ENCODE results near the gene NRP1.

DNA sequence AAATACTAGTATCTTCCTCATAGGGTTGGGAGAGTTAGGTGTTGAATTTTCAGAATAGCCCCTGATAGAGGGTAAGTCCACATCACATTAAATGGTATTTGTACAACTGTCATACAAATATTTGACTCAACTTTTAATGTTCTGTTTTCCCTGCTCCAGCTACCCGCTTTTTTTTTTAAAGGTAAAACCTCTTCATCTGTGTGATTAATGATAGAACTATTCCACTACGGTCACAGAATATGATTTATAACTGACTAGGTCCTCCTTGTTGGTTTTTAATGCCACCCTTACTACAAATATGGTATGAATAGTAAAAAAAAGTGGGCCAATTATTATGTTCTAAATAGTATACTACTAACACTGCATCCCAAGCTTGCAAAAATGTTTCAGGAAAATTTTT is 15.6 kb upstream of the NRP1 start:
- TF ChIP-seq ZC3H10 (CRISPR knock-in tag; IDR thresholded peaks at IDR 0.05) (no peak), ARNTL (CRISPR knock-in tag; IDR thresholded peaks at IDR 0.05; ENCODE audit: borderline replicate concordance, low read depth) (no peak), BACH2 (CRISPR knock-in tag; IDR thresholded peaks at IDR 0.05; ENCODE audit: borderline replicate concordance) (no peak), CSDC2 (CRISPR knock-in tag; IDR thresholded peaks at IDR 0.05) (no peak)
- TF ChIP-seq, protein P1, sequence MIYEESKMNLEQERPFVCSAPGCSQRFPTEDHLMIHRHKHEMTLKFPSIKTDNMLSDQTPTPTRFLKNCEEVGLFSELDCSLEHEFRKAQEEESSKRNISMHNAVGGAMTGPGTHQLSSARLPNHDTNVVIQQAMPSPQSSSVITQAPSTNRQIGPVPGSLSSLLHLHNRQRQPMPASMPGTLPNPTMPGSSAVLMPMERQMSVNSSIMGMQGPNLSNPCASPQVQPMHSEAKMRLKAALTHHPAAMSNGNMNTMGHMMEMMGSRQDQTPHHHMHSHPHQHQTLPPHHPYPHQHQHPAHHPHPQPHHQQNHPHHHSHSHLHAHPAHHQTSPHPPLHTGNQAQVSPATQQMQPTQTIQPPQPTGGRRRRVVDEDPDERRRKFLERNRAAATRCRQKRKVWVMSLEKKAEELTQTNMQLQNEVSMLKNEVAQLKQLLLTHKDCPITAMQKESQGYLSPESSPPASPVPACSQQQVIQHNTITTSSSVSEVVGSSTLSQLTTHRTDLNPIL (CRISPR knock-in tag; IDR thresholded peaks at IDR 0.05; ENCODE audit: low read depth): no peak
- TF ChIP-seq, protein P2, sequence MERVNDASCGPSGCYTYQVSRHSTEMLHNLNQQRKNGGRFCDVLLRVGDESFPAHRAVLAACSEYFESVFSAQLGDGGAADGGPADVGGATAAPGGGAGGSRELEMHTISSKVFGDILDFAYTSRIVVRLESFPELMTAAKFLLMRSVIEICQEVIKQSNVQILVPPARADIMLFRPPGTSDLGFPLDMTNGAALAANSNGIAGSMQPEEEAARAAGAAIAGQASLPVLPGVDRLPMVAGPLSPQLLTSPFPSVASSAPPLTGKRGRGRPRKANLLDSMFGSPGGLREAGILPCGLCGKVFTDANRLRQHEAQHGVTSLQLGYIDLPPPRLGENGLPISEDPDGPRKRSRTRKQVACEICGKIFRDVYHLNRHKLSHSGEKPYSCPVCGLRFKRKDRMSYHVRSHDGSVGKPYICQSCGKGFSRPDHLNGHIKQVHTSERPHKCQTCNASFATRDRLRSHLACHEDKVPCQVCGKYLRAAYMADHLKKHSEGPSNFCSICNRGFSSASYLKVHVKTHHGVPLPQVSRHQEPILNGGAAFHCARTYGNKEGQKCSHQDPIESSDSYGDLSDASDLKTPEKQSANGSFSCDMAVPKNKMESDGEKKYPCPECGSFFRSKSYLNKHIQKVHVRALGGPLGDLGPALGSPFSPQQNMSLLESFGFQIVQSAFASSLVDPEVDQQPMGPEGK (CRISPR knock-in tag; IDR thresholded peaks at IDR 0.05; ENCODE audit: borderline replicate concordance): no peak
